ENCODE data around the gene GUCA1C. TPM values are rescaled to one million over a fixed set of nuclear protein-coding genes. Genes with fewer than 3 reads are reported as not detected.

Gene GUCA1C
- total RNA-seq, 4 donors from 2014 or later = not detected

DNA sequence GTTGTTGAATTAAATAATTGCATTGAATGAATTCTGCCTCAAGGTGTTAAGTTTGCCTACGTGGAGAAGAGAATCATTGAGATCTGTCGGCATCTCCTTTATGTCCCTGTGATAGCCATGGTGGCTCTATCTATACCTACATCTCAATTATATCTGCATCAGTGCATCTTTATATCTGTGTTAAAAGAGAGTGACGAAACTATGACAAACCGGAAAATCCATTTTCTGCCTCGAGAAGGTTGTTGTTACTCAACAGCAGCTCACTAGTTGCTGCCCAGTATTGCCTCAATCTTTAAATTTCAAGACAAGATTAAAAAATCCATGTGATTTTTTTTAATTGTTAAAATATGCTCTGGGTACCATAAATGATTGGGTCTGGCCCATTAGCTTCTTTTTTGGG is 58.7 kb downstream of the GUCA1C start:
- Histone ChIP-seq H3K36me3 (no peaks in the 10 kb centered on the region), H3K4me1 (no peaks in the 10 kb centered on the region), H3K27ac (no peak overlapping the region), H3K27me3 (no peaks in the 10 kb centered on the region), H3K4me3 (no peak overlapping the region), H3K9me3 (no peaks in the 10 kb centered on the region)
- intact Hi-C loops (cut with DNase I; ENCODE audit: low total_unique reads) = no loop called here
- no peak for DNase-seq
- TF ChIP-seq, protein P1, sequence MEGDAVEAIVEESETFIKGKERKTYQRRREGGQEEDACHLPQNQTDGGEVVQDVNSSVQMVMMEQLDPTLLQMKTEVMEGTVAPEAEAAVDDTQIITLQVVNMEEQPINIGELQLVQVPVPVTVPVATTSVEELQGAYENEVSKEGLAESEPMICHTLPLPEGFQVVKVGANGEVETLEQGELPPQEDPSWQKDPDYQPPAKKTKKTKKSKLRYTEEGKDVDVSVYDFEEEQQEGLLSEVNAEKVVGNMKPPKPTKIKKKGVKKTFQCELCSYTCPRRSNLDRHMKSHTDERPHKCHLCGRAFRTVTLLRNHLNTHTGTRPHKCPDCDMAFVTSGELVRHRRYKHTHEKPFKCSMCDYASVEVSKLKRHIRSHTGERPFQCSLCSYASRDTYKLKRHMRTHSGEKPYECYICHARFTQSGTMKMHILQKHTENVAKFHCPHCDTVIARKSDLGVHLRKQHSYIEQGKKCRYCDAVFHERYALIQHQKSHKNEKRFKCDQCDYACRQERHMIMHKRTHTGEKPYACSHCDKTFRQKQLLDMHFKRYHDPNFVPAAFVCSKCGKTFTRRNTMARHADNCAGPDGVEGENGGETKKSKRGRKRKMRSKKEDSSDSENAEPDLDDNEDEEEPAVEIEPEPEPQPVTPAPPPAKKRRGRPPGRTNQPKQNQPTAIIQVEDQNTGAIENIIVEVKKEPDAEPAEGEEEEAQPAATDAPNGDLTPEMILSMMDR (IDR thresholded peaks at IDR 0.05) = no peak
- no peak for TF ChIP-seq POLR2A (IDR thresholded peaks at IDR 0.05)

DNA sequence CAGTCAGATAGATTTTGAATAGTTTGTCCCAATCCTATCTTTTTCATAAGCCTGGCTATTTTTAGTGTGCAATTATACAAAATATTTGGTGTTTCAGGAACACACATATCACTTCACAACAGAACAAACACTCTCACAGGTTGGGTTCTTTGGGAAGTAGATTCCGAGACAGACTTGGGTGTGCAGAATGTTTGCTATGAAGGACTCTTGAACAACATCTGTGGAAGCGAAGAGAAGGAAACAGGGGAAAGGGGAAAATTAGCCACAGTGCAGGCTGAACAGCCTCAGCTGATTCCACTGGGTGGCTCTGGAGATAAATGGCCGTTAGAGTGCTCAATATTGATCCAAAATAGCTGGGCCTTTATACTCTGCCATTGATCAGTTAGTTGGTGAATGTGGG is 61.8 kb downstream of the GUCA1C start:
- Histone ChIP-seq H3K9me3 (no peaks in the 10 kb centered on the region), H3K36me3 (no peaks in the 10 kb centered on the region), H3K4me1 (no peaks in the 10 kb centered on the region), H3K27ac (no peak overlapping the region), H3K27me3 (no peaks in the 10 kb centered on the region), H3K4me3 (no peak overlapping the region)
- intact Hi-C loops (cut with DNase I; ENCODE audit: low total_unique reads) = no loop called here
- DNase-seq = no peak
- no peak for TF ChIP-seq POLR2A (IDR thresholded peaks at IDR 0.05)
- TF ChIP-seq, protein P1 (IDR thresholded peaks at IDR 0.05) = no peak

DNA sequence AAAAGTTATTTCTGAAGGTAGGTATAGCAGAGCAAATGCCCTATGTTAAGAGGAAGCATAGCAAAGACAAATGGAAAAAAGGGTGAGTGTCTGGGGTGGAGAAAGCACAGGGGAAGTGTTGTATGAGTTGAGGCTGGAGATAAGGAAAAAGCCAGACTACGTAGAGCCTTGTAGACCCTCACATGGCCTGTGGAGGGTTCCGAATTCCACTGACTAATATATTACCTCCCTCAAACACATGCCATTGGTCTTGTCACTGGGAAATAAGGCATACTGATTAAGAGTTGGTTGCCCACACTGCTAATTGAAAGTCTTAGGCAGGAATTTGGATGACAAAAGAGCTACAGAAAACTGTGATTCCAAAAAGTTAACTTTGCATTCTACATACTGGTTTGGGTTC is 65.9 kb downstream of the GUCA1C start:
- no peak for TF ChIP-seq POLR2A (IDR thresholded peaks at IDR 0.05)
- TF ChIP-seq, protein P1 (IDR thresholded peaks at IDR 0.05) = no peak
- Histone ChIP-seq H3K27ac (no peak overlapping the region), H3K9me3 (no peaks in the 10 kb centered on the region), H3K27me3 (no peaks in the 10 kb centered on the region), H3K4me3 (no peak overlapping the region), H3K4me1 (no peaks in the 10 kb centered on the region), H3K36me3 (no peaks in the 10 kb centered on the region)
- intact Hi-C loops (cut with DNase I; ENCODE audit: low total_unique reads) = no loop called here
- no peak for DNase-seq

DNA sequence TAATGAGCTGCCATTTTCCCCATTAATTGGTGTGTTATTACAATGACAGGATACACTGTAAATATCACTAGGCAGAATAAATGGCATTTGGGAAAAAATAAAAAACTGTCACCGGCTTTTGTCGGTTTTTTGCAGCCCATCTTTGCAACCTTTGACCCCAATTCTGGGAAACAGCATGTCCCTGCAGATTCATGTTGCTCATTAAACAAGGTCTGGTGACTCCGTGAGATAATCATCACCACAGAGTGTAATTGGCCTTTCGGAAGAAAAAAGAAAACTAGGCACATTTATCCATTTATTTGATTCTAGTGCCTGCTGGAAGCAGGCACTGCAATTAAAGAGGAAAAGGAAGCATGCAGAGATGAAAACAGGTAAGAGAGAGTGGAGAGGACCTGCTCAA is 66.6 kb downstream of the GUCA1C start:
- Histone ChIP-seq H3K9me3 (no peaks in the 10 kb centered on the region), H3K4me3 (no peak overlapping the region), H3K27ac (no peak overlapping the region), H3K27me3 (no peaks in the 10 kb centered on the region), H3K36me3 (no peaks in the 10 kb centered on the region), H3K4me1 (no peaks in the 10 kb centered on the region)
- TF ChIP-seq, protein P1 (IDR thresholded peaks at IDR 0.05) = no peak
- intact Hi-C loops (cut with DNase I; ENCODE audit: low total_unique reads) = no loop called here
- no peak for DNase-seq

DNA sequence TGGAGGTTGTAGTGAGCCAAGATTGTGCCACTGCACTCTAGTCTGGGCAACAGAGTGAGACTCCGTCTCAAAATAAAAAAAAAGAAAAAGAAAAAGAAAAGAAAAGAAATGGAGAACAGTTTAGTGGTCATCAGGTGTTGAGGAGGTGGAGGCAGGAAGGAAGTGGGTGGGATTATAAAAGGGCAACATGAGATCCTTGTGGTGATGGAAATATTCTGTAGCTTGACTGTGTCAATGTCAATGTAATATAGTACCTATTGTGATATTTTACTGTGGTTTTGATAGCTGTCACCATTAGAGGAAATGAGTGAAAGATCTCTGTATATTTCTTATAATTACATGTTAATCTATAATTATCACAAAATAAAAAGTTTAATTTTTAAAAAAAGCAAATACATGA is 70.3 kb downstream of the GUCA1C start:
- H3K9me3 ChIP-seq = no peaks in the 10 kb centered on the region
- H3K27ac ChIP-seq = no peak overlapping the region
- H3K4me3 ChIP-seq = no peak overlapping the region
- H3K36me3 ChIP-seq = no peaks in the 10 kb centered on the region
- DNase-seq = no peak
- TF ChIP-seq POLR2A (IDR thresholded peaks at IDR 0.05) = no peak
- TF ChIP-seq, protein P1 (IDR thresholded peaks at IDR 0.05) = no peak
- H3K27me3 ChIP-seq = no peaks in the 10 kb centered on the region
- no peaks in the 10 kb centered on the region for H3K4me1 ChIP-seq
- intact Hi-C loops (cut with DNase I; ENCODE audit: low total_unique reads) = no loop called here
